GM19438 (cell line): ENCODE data around the gene COLEC11.
"Not testable (repeated sequence)": the region's sequence is repeated elsewhere in the genome, so short reads cannot be mapped to it uniquely, and the experiment has no call there.

ENCODE experiments used
- ATAC-seq: cut with Tn5 transposase; IDR thresholded peaks from one replicate; pipeline ENCODE4 v1.9.1; 2021; ENCODE audit warnings: low read depth; ENCODE audit not compliant: unreplicated experiment

Gene COLEC11

DNA sequence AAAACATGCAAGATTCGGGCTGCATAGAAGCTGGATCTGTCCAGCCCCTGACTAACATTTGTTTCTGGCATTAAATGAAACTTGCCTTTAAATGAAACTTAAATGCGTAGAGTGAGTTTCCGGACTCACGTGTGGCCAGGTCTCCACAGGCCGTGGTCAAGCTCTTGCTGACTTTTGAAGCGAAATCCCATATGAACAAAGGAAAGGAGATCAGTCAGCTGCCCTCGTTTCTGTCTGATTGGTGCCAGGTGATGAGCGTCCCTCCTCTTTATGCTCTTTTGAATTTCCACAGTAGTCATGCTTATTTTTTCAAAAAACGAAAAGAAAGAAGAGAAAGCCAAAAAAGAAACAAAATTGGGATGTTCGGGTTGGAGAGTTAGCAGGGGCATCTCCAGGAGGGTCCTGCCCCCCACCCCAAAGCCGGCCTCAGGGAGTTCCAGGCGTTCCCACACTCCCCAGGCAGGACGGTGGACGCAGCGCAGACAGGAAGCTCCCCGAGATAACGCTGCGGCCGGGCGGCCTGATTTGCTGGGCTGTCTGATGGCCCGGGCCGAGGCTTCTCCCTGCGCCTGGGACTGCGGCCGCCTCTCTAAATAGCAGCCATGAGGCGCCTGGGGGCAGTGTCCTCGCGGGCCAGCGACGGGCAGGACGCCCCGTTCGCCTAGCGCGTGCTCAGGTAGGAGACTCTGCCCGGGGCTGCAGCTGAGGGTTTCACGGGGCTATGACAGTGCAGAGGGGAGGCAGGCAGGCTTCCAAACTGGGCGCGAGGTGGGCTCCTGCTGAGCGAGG lies at the start of gene COLEC11:
TSS of gene COLEC11 (plus strand) at position 620 of the 789 bp plus-strand sequence. CDS start 9,229 bp downstream, outside the sequence.
- ATAC-seq: no peak

DNA sequence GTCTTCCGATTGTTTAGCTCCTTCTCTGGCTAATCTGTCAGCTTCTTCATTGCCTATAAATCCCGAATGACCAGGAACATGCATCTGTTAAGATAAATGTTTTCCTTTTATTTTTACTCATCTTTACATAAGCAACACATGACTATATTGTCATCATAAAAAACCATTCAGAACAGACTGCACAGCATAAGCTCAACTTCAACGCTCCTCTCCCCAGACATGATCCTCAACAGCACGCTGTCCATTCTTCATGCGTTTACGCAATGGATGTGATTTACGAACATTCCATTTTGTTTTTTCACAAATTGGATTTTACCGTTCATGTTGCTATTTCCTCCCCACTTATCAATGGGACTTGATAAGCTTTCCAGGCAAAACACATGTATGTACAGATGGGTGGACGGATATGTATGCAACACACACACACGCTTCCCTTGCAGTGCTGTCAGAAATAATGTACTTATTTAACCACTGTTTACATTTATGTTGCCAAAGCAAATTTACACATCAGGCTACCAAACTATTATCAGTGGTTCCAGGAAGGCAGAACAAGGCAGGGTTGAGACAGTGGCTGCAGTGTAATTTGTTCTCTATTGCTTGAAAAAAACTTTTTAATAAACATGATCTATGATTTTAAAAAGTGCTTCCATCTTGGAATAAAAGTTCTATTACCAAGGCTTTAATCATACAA lies 49.0 kb upstream of the COLEC11 start:
- no peak for ATAC-seq

DNA sequence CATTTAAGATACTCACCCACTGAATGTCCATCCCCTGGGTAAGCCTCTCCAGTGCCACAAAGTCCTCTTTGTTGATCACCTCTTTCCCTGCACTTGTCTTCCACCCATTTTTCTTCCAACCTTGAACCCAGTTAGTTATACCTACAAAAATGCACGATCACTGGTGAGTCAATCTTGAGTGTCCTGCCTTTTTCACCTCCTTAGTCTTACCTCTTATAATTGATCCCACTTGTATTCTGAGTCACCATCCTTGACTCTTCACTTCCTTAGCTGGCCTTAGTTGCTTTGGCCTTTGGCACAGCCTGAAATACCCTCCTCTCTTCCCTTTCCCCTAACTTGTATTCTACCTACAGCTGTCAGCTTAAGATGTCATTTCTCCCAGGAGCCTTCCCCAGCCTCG lies 47.0 kb upstream of the COLEC11 start:
- ATAC-seq: no peak

DNA sequence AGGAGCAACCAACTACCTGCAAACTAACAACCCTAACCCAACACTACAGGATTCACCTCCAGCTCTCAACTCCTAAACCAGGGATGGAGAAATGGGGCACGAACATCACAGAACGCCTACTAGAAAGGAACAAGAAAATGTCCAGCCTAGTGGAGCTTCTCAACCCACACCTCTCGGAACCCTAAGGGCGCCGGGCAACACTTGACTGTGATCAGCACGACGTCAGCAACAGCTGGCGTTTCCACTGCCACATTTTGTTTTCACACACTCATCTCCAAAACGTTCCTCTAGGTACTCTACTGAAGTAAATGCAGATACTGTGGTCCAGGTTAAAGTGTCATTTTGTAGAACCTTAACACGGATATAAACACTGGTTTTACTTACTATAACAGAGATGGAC lies 41.0 kb upstream of the COLEC11 start:
- ATAC-seq: no peak

DNA sequence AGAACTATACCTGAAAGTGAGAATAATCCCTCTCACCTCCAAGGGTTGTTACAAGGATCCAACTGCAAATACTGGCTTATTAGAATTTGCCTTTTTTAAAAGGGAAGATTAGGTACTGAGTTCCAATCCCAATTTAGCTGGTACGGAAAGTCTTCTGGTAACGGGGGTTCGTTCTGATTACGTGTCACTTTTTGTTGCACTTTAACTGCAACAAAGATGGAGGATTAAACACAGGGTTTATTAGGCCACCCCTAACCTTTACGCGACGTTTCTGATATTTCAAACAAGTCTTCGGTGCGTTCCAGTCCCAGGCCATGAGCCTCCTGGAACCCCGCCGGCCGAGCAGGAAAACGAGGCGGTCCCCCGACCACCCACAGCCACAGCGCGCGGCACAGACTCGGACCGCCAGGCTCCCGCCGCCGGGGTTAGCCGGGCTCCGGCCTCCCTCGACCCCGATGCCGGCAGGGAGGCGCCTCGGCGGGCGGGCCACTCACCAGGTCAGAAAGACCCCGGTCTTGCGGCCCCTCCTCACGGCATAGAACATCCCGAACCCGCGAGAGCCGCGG lies 37.2 kb upstream of the COLEC11 start:
- ATAC-seq: peak; percentile 9

DNA sequence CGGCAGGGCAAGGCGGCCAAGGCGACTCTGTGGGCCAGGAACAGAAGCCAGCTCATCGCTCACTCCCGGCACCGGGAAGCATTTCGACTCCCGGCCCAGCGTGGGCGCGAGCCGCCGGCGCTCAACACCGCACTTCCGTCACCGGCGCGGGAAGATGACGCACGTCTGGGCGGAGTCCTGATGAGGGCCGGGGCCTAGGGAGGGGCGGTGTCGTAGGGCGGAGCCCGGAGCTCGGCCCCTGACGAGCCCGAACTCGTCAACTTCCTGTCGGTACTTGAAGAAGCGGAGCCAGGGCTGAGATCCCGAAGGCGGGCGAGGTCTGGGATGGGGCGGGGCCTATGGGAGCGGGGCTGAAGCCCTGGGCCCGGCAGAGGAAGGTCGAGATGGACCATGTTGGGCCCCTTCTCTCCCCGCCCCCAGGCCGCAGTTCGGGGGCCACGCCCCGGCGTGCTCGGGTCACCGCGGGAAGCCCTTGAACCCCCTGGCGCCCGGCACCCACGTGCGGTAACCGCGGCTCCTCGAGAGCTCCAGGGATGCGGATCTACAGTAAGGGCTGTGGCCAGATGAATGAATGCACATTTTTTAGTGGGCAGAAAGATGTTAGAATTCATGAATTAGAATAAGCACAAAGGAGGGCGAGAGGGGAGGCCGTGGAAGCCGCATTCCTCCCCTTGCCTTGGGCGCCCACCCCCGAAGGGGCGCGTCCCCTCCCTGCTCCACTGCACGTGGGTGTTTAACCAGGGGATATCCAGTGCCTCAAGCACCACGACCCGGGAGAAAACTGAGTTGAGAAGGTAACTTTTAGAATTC lies 36.5 kb upstream of the COLEC11 start, which contains the start of gene RNASEH1:
TSS of gene RNASEH1 (minus strand) at position 129 of the 810 bp plus-strand sequence. CDS start at position 56, 73 bp downstream.
- ATAC-seq: peak; percentile 96

DNA sequence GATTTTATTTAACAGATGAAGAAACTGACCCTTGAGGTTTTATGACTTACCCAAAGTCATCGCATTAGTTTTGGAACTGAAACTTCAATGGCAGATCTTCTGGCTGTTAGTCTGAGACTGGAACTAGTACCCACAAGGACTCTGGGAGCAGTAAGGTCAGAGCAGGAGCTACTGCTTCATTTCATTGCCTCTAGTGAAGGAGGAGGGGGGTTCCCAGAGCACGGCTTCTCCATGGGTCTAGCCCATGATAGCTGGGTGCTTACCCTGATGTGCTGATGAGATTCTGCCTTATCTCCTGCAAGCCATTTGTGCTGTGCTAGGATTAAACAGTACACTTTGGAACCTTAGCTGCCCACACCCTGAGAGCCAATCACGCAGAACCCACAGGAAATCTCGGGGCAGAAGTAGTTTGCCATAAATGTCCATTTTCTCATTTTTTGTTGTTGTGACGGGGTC lies 31.4 kb upstream of the COLEC11 start:
- peak; percentile 47 for ATAC-seq

DNA sequence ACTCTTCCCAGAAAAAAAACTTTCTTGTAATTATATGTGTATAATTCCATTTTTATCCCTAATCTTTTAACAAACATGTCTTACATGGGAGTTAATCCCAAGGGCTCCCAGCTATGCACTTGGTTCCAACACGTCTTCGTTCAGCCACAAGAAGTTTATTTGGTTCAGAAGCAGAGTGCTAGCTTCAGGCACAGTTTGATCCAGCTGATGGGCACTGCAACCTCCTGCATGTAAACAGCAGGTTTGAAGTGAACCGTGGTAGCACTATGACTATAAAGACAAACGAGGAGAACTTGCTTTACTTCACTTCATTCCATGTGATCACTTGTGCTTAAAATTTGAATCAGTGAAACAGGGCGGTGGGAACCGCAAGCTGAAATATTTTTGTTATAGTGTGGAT lies 29.8 kb upstream of the COLEC11 start:
- no peak for ATAC-seq

DNA sequence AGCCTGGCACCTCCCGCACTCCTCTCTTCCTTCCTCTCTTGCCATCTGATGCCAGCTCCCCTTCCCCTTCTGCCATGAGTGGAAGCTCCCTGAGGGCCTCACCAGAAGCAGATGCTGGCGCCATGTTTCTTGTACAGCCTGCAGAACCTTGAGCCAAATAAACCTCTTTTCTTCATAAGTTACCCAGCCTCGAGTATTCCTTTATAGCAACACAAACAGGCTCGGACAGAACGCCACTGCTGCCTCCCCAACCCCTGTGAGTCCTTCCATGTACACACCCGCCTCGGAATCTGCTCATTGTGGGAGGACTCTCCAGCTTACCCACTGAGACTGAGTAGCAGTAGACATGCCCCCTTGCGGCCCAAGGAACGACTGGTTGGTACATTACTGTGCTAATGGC lies 28.1 kb upstream of the COLEC11 start:
- no peak for ATAC-seq

DNA sequence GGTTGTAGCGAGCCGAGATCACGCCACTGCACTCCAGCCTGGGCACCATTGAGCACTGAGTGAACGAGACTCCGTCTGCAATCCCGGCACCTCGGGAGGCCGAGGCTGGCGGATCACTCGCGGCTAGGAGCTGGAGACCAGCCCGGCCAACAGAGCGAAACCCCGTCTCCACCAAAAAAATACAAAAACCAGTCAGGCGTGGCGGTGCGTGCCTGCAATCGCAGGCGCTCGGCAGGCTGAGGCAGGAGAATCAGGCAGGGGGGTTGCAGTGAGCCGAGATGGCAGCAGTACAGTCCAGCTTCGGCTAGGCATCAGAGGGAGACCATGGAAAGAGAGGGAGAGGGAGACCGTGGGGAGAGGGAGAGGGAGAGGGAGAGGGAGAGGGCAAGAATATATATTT lies 25.3 kb upstream of the COLEC11 start:
- not testable (repeated sequence) for ATAC-seq

DNA sequence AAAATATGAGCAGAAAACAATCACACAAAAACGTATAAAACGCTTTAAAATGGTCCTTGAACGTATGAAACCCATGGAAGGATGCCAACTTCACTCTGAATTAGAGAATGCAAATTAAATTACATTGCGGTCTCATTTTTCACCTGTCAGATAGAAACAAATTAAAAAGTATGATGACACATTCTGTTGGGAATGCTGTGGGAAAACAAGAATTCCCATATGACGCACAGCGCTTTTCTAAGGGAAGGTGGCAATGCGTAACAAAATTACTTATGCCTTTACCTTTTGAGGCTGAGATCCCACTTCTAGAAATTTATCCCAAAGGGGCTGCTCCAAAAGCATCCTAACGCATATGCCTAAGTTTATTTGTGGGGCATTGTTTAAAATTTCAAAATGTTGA lies 23.6 kb upstream of the COLEC11 start:
- no peak for ATAC-seq

DNA sequence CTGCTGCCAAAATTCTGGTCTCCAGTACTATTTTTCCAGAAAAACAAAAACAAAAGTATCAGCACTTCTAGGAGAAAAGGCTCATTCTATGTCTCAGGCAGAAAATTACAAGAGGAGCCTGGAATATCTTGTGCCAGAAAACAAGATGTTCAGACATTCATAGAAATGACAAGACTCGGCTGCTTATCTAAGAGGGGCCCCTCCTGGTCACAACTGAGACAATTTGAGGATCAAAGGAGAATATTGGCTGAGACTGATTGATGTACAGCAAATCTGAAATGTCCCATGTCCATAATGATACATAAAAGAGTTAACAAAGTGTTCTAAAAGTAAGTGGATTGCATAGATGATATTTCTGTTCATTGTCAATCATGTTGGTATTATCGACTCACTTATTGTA lies 22.3 kb upstream of the COLEC11 start:
- no peak for ATAC-seq

DNA sequence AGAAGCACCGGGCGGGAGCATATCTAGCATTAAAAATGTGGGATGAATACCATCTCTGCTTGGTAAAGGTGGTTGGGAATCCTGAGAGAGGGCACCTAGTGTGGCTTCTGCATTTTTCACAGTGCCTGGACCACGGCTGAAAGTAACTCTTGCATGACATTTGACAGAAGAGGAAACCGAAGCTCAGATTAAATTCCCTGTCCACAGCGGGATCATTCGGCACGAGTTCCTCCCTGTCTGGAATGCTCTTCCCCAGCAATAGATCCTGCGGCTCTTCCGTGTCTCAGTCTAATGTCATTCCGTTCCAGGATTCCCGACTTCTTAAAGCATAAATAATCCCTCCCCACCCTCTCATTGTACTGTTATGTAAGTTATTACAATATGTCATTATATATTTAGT lies 20.8 kb upstream of the COLEC11 start:
- no peak for ATAC-seq

DNA sequence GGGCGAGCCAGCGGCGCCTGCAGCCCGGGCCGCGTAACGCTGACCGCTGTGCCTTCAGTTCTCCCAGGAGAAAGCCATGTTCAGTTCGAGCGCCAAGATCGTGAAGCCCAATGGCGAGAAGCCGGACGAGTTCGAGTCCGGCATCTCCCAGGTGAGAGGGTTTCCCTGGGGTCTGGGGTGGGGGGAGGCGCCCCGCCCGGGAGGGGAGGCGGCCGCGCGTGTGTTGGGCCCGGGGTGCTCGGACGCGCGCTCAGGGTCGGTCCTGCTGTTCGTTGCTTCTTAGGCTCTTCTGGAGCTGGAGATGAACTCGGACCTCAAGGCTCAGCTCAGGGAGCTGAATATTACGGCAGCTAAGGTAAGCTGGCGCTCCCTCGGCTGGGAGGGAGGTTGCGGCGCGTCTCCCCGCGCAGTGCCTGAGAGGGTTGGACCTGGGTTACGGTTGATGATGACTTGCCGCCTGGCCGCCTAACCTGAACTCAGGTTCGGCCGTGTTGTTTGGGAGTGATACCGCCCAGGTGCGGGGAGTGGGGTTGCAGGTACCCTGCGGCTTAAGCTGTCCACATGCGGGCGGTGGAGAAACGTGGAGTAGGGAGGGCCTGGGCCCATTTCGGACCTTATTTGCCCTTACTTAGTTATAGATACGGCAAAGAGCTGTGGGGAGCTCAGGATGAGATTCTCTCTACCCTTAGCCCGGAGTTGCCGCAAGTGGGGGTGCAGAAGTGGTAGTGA lies 19.2 kb upstream of the COLEC11 start:
- ATAC-seq: peak; percentile 19

DNA sequence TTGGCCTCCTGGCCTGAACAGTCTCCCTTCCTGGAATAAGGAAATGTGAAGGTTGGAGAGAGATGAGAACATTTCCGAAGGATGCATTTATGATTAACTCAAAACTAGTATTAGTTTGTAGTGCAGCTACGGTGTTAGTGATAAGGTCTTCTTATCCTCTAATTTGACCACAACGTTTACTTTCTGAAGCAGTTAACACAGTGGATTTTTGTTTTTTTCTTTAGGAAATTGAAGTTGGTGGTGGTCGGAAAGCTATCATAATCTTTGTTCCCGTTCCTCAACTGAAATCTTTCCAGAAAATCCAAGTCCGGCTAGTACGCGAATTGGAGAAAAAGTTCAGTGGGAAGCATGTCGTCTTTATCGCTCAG lies 18.7 kb upstream of the COLEC11 start:
- ATAC-seq: not testable (repeated sequence)

DNA sequence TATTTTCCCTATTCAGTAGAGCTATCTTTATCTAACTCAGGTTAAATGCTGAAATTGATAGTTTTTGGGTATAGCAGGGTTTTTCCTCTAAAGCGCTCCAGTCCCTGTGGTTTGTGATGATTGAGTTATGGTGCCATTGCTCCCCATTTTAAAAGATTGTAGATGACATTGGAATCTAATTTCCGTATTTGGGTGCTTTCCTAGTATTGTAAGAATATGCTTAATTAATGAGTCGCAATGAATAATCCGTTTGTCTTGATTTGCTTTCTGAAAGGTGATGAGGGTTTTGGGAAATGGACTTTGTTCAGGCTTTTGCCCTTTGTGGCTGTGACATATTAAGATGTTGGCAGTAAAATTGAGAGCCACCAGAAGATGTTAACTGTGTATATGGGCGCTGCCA lies 15.9 kb upstream of the COLEC11 start:
- no peak for ATAC-seq

DNA sequence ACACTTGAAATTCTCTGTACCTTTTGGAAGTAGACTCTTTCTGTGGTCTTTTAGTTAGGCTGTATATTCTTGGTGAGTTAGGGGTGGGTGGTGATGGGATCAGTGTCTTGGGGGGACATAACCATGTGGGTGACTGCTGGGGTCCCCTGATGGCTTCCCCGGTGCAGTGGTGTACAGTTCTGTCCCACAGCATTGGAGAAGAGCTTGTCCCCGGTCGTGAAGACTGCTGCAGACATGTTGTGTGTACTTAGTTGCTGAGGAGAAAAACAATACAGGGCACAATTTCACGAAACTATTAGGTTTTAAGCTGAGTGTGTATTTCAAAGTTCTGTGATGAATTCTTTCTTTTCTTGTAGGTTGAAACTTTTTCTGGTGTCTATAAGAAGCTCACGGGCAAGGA lies 14.5 kb upstream of the COLEC11 start:
- no peak for ATAC-seq

DNA sequence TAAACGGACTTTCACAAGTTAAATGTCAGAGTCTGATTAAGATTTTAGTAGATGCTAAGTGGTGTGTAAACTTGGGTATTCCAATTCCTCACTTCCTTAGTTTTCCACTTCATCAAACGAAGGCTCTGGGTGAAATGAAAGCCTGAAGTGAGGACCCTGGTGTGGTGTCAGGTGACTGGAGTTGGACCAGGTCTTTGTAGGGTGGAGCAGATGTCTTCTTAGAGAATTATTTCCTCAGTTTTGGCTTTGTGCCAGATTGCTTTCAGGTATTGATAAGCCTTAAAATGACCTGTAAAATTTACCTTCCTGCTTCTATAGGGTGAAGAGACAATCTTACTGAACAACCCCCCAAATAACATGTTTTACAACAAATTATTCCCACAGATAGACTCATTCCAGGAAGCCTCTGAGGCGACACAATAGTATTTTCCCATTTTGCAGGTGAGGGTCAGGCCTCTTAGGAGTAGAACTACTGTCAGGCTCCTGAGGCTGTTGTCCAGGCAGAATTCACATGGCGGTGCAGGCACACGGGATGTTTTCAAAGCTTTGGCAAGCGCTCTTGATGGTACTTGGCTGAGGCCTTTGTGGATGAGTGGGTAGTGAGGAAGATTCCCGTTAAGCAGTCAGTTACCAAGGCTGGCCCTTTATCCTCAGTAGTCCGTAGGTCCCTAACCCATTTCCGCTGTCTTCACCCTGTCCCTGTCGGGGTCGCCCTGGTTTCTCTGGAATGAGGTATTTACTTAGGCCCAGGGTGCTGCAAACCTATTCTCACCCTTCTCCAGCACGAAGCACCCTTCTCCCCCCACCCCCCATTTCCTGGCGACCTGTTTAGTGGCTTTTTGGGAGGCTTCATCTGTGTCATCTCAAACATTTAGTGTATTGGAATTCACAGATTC lies 13.3 kb upstream of the COLEC11 start:
- no peak for ATAC-seq

DNA sequence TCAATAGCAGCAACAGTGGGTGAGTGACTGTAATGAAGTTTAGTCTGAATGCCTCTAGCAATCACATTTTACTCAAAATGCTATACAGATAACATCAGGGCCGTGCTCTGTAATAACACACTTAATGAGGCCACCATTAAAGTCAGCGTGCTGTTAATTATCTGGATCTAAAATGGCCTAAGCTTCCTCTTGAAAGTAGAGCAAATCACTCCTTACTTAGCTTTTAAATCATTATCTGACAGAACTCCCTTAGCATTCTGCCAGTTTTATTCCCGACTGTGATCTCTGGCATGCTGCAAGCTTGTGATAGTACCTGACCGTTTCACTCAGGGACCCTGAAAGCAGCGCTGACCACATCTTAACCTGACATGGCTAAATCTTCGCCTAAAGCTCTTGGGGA lies 10.8 kb upstream of the COLEC11 start:
- ATAC-seq: no peak
